ENCODE measurements around the gene GIT1. TPM values are rescaled to one million over a fixed set of nuclear protein-coding genes. Genes with fewer than 3 reads are reported as not detected.
A peak's percentile ranks its signal among the peaks of the same experiment; 100 is the strongest.

The GIT1 gene
- total and polyA plus RNA-seq, 2 of the 13 experiments (the other 11 are each of a cell fraction or from before 2014, with no cell fraction given), result 14.2 to 30.8 TPM

- TF ChIP-seq NR2F6 (IDR thresholded peaks at IDR 0.05) (no peak), NR2F6 (CRISPR knock-in tag; IDR thresholded peaks at IDR 0.05) (0 out of 2 replicates have a peak, but pooled peaks have one; percentile 3), ZFP91 (CRISPR knock-in tag; IDR thresholded peaks at IDR 0.05; ENCODE audit: borderline replicate concordance) (peak; percentile 99), ARNT2 (CRISPR knock-in tag; IDR thresholded peaks at IDR 0.05; ENCODE audit: low read depth) (peak; percentile 58; the same call in 1 of the 2 replicates), CEBPB (IDR thresholded peaks at IDR 0.05; ENCODE audit: borderline replicate concordance, low read depth, low read length) (no peak), ZNF205 (CRISPR knock-in tag; IDR thresholded peaks at IDR 0.05) (0 out of 2 replicates have a peak, but pooled peaks have one; percentile 0), MTERF4 (CRISPR knock-in tag; IDR thresholded peaks at IDR 0.05) (no peak), RFX5 (IDR thresholded peaks at IDR 0.05; ENCODE audit: low read depth, low read length) (no peak), MED1 (CRISPR knock-in tag; IDR thresholded peaks at IDR 0.05) (no peak), FOXJ3 (CRISPR knock-in tag; IDR thresholded peaks at IDR 0.05; ENCODE audit: borderline replicate concordance) (no peak), ATF2 (CRISPR knock-in tag; IDR thresholded peaks at IDR 0.05) (no peak), ZNF207 (IDR thresholded peaks at IDR 0.05; ENCODE audit: borderline replicate concordance) (no peak), ZNF766 (CRISPR knock-in tag; IDR thresholded peaks at IDR 0.05; ENCODE audit: borderline replicate concordance) (no peak), GLI4 (CRISPR knock-in tag; IDR thresholded peaks at IDR 0.05; ENCODE audit: borderline replicate concordance) (no peak; the same call in 1 of the 2 replicates), FOSL1 (CRISPR knock-in tag; IDR thresholded peaks at IDR 0.05; ENCODE audit: borderline replicate concordance) (no peak), ZSCAN21 (CRISPR knock-in tag; IDR thresholded peaks at IDR 0.05; ENCODE audit: borderline replicate concordance) (peak; percentile 35; the same call in 1 of the 2 replicates), KDM5B (CRISPR knock-in tag; IDR thresholded peaks at IDR 0.05; ENCODE audit: borderline replicate concordance) (no peak), SRSF1 (optimal IDR thresholded peaks at IDR 0.05; ENCODE audit: low read depth, low read length) (no peak), ZNF230 (CRISPR knock-in tag; IDR thresholded peaks at IDR 0.05) (no peak), ZNF121 (CRISPR knock-in tag; IDR thresholded peaks at IDR 0.05) (no peak), HMGXB3 (CRISPR knock-in tag; IDR thresholded peaks at IDR 0.05; ENCODE audit: borderline replicate concordance) (no peak)
These were observed at the start of gene GIT1 (continued) for GRCh38 chr17:29589524-29590410.
